H1 (cell line): ENCODE measurements around the gene AFF1. TPM values are rescaled to one million over a fixed set of nuclear protein-coding genes. Genes with fewer than 3 reads are reported as not detected.

Experiments
- ASH2L ChIP-seq: fragments of 200-600, 300-600 bp; sonication (generic); IDR thresholded peaks from one replicate; pipeline ENCODE4 v1.7.1; 2017; ENCODE audit warnings: low read length
- CEBPB ChIP-seq: IDR thresholded peaks from 2 replicates; pipeline ENCODE4 v1.6.1; 2012; ENCODE audit warnings: low read depth, low read length
- CTBP2 ChIP-seq: IDR thresholded peaks from 2 replicates; pipeline ENCODE4 v1.7.0; 2011; ENCODE audit warnings: borderline replicate concordance, mild to moderate bottlenecking, moderate library complexity, mixed read lengths, low read length; ENCODE audit not compliant: insufficient read depth, insufficient read length
- GABPA ChIP-seq: IDR thresholded peaks from 2 replicates; pipeline ENCODE4 v1.6.1; 2011; ENCODE audit warnings: mild to moderate bottlenecking, low read length, moderate library complexity, borderline replicate concordance; ENCODE audit not compliant: insufficient read depth
- JUND ChIP-seq: IDR thresholded peaks from 2 replicates; pipeline ENCODE4 v1.6.1; 2011; ENCODE audit warnings: mild to moderate bottlenecking, improper control_type of control experiment, low read length
- NRF1 ChIP-seq: IDR thresholded peaks from 2 replicates; pipeline ENCODE4 v1.6.1; 2011; ENCODE audit warnings: mild to moderate bottlenecking, low read depth, low read length, improper control_type of control experiment
- TAF1 ChIP-seq: IDR thresholded peaks from 2 replicates; pipeline ENCODE4 v1.6.1; 2011; ENCODE audit warnings: mild to moderate bottlenecking, low read depth, low read length
- TEAD4 ChIP-seq: IDR thresholded peaks from 2 replicates; pipeline ENCODE4 v1.6.1; 2012; ENCODE audit warnings: low read depth, low read length, inconsistent platforms, mixed read lengths
- polyA plus RNA-seq, 7 experiments: library from polyadenylated mRNA; depleted of rRNA in 3 of 7; stranded (reverse) in 5 of 7; unstranded in 2 of 7; fragments of >200 nt in 5 of 7; fragments of 200-250 nt in 2 of 7; gene quantifications; 1 replicate in 5 of 7; 2 replicates in 1 of 7; 4 replicates in 1 of 7; pipeline versions ENCODE4 v1.2.1 to v1.2.3, GENCODE V29; 2011 to 2013; ENCODE audit warnings: missing spikeins in 2 of 7, mixed read lengths in 2 of 7
- total RNA-seq: library from RNA; stranded (reverse); fragmentation: NEBNext Ultra II Directional; extraction: Animal tissue kit (Norgen Biotek cat#: 25700); gene quantifications from 2 replicates; pipeline ENCODE4 v1.2.1, GENCODE V29; 2021
- TF ChIP-seq, protein P1 (sequence below): IDR thresholded peaks from 2 replicates; pipeline ENCODE4 v1.6.1; 2012; ENCODE audit warnings: low read length, inconsistent platforms

AFF1 gene
- total and polyA plus RNA-seq, 2 of the 8 experiments (the other 6 are each of a cell fraction or from before 2014, with no cell fraction given) = 14.8 to 85.5 TPM

DNA sequence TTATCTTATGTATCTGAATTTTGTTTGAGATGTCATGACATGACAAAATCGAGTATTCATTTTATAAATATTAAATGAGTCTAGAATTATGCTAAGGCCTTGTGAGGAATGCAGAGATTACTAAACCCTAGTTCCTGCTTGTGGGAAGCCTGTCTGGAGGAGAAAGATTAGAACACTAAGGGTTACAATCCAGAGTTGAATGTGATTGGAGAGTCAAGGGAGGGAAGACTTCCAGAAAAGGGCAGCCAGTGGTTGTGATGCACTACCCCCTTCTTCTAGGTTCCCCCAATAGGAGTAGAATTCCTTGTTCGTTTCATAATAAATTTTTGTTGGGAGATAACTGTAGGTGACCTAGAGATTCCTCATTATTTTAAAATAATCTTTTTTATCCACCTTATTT lies 141.1 kb downstream of the AFF1 start (continued):
- TF ChIP-seq, protein P1, sequence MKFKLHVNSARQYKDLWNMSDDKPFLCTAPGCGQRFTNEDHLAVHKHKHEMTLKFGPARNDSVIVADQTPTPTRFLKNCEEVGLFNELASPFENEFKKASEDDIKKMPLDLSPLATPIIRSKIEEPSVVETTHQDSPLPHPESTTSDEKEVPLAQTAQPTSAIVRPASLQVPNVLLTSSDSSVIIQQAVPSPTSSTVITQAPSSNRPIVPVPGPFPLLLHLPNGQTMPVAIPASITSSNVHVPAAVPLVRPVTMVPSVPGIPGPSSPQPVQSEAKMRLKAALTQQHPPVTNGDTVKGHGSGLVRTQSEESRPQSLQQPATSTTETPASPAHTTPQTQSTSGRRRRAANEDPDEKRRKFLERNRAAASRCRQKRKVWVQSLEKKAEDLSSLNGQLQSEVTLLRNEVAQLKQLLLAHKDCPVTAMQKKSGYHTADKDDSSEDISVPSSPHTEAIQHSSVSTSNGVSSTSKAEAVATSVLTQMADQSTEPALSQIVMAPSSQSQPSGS = no peak
- TF ChIP-seq JUND (no peak), ASH2L (no peak), NRF1 (no peak), CEBPB (no peak), TAF1 (no peak), TEAD4 (no peak), GABPA (no peak), CTBP2 (no peak)
